Nephron (organoid): ENCODE measurements around the gene ATP6V1B1.

ENCODE experiments used
- H3K27ac Mint-ChIP-seq, 3 experiments: 2 replicates each; pipeline ENCODE4 v1.8.0; 2020; ENCODE audit warnings: mixed read lengths in 3 of 3, mild to moderate bottlenecking in 2 of 3, moderate library complexity in 1 of 3
- H3K27me3 Mint-ChIP-seq: 2 replicates; pipeline ENCODE4 v1.8.0; 2021; ENCODE audit warnings: low read depth, mild to moderate bottlenecking, moderate library complexity, mixed read lengths
- H3K36me3 Mint-ChIP-seq: 2 replicates; pipeline ENCODE4 v1.8.0; 2020; ENCODE audit warnings: low read depth, mixed read lengths
- H3K4me1 Mint-ChIP-seq: 2 replicates; pipeline ENCODE4 v1.8.0; 2020; ENCODE audit warnings: mixed read lengths
- H3K4me3 Mint-ChIP-seq, 3 experiments: 2 replicates each; pipeline ENCODE4 v1.8.0; 2020; ENCODE audit warnings: mild to moderate bottlenecking in 3 of 3, mixed read lengths in 3 of 3, moderate library complexity in 2 of 3
- H3K9me3 Mint-ChIP-seq: 2 replicates; pipeline ENCODE4 v1.8.0; 2020; ENCODE audit warnings: mixed read lengths
- TF ChIP-seq, protein P1 (sequence below), 3 experiments: fragments of 200-600 bp; sonication (generic); IDR thresholded peaks; one replicate each; pipeline ENCODE4 v1.5.0; 2021; ENCODE audit warnings: antibody characterized with exemption in 3 of 3; ENCODE audit not compliant: unreplicated experiment in 3 of 3

Gene ATP6V1B1

DNA sequence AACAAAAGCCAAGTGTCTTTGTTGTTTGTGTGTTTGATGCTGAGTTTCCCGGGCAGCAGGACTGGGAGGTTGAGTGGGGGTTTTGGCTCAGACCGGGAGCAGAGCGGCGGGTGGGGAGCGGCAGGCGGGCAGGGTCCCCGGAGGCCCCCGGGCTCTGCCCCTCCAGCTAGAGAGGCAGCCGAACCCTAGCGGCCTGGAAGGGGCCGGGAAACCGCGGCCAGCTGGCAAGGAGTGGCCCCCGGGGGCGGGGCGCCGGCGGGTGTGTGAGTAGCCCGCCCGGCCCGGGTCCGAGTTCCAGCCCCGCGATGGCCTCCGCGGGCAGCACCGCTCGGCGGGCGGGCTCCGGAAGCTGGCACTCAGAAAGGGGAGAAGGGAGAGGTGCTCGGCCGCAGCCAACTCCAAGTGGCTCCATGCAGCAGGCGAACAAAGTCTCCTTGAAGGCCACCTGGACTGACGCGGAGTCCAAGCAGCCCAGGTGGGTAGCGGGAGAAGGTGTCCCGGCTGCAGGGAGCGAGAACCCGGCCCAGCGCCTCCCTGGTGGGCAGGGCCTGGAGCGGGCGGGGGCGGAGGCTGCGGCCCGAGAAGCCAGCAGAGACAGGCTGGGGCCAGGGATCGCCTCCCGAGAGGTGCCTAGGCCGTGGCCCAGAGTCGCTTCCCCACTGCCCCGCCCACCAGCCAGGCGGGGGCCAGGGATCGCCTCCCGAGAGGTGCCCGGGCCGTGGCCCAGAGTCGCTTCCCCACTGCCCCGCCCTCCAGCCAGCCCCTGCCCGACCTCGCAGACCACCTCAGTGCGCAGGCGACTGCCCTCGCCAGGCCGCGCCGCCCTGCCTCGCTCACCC is 42.9 kb downstream of the ATP6V1B1 start, which contains the start of gene ANKRD53:
Gene ANKRD53 (plus strand): TSS at position 290 of the 839 bp plus-strand sequence. CDS start 16 bp downstream, at position 306.
- Mint-ChIP-seq H3K36me3 (peaks cover 5% of the 10 kb centered on the region), H3K4me3 (peak within 1 kb of the TSS; percentile 83 to 93 (median 90)), H3K27me3 (peaks cover 5% of the 10 kb centered on the region), H3K27ac (peak within 1 kb of the TSS; percentile 72 to 87 (median 81)), H3K9me3 (no peaks in the 10 kb centered on the region), H3K4me1 (peaks cover 16% of the 10 kb centered on the region)
- TF ChIP-seq, protein P1, sequence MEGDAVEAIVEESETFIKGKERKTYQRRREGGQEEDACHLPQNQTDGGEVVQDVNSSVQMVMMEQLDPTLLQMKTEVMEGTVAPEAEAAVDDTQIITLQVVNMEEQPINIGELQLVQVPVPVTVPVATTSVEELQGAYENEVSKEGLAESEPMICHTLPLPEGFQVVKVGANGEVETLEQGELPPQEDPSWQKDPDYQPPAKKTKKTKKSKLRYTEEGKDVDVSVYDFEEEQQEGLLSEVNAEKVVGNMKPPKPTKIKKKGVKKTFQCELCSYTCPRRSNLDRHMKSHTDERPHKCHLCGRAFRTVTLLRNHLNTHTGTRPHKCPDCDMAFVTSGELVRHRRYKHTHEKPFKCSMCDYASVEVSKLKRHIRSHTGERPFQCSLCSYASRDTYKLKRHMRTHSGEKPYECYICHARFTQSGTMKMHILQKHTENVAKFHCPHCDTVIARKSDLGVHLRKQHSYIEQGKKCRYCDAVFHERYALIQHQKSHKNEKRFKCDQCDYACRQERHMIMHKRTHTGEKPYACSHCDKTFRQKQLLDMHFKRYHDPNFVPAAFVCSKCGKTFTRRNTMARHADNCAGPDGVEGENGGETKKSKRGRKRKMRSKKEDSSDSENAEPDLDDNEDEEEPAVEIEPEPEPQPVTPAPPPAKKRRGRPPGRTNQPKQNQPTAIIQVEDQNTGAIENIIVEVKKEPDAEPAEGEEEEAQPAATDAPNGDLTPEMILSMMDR (IDR thresholded peaks at IDR 0.05; ENCODE audit: unreplicated experiment in 3 of 3): no peak

DNA sequence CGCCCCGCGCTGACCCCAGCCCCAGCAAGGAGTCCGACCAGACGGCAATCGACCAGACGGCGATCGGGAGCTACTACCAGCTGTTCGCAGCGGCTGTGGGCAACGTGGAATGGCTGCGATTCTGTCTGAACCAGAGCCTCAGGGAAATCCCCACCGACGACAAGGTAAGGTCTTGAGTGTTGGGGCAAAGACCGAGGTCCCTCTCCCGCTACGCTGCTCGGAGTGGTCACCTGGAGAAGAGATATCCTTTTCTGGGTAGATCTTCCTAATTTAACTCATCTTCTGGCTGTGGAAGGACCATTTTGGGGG is 43.4 kb downstream of the ATP6V1B1 start:
- no peak overlapping the region for H3K27ac Mint-ChIP-seq
- no peaks in the 10 kb centered on the region for H3K9me3 Mint-ChIP-seq
- H3K27me3 Mint-ChIP-seq: peaks cover 5% of the 10 kb centered on the region
- H3K4me1 Mint-ChIP-seq: peaks cover 16% of the 10 kb centered on the region
- H3K36me3 Mint-ChIP-seq: peaks cover 10% of the 10 kb centered on the region
- TF ChIP-seq, protein P1 (IDR thresholded peaks at IDR 0.05; ENCODE audit: unreplicated experiment in 3 of 3): no peak
- peak overlapping the region; percentile 64 to 76 (median 67) for H3K4me3 Mint-ChIP-seq

- Mint-ChIP-seq H3K27ac (no peak overlapping the region), H3K4me1 (peaks cover 16% of the 10 kb centered on the region), H3K27me3 (peaks cover 5% of the 10 kb centered on the region), H3K9me3 (no peaks in the 10 kb centered on the region), H3K36me3 (peaks cover 10% of the 10 kb centered on the region), H3K4me3 (peak overlapping the region; percentile 64 to 76 (median 67))
- TF ChIP-seq, protein P1 (IDR thresholded peaks at IDR 0.05; ENCODE audit: unreplicated experiment in 3 of 3): no peak
Observed at GRCh38 chr2:70979626-70980025, 43.9 kb downstream of the ATP6V1B1 start.

DNA sequence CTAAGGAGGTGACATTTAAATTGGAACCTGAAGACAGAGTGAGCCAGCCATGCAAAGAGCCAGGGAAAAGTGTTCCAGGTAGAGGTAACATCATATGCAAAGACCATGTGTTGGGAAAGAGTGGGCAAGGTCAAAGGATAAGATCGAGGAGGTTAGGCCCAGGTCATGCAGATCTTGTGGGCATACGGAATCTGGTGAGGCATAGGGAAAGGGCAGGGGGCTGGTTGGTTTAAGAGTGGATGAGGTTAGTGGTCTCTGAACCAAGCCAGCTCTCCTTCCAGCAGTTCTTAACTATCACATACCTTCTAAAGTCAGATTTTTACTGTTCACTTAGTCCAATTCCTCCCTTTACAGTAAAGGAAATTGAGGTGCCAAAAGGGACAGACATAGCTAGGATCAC is 45.7 kb downstream of the ATP6V1B1 start:
- Mint-ChIP-seq H3K27ac (no peak overlapping the region), H3K9me3 (no peaks in the 10 kb centered on the region), H3K36me3 (peaks cover 18% of the 10 kb centered on the region), H3K4me1 (peaks cover 16% of the 10 kb centered on the region), H3K27me3 (no peaks in the 10 kb centered on the region), H3K4me3 (no peak overlapping the region)
- TF ChIP-seq, protein P1 (IDR thresholded peaks at IDR 0.05; ENCODE audit: unreplicated experiment in 3 of 3): no peak

DNA sequence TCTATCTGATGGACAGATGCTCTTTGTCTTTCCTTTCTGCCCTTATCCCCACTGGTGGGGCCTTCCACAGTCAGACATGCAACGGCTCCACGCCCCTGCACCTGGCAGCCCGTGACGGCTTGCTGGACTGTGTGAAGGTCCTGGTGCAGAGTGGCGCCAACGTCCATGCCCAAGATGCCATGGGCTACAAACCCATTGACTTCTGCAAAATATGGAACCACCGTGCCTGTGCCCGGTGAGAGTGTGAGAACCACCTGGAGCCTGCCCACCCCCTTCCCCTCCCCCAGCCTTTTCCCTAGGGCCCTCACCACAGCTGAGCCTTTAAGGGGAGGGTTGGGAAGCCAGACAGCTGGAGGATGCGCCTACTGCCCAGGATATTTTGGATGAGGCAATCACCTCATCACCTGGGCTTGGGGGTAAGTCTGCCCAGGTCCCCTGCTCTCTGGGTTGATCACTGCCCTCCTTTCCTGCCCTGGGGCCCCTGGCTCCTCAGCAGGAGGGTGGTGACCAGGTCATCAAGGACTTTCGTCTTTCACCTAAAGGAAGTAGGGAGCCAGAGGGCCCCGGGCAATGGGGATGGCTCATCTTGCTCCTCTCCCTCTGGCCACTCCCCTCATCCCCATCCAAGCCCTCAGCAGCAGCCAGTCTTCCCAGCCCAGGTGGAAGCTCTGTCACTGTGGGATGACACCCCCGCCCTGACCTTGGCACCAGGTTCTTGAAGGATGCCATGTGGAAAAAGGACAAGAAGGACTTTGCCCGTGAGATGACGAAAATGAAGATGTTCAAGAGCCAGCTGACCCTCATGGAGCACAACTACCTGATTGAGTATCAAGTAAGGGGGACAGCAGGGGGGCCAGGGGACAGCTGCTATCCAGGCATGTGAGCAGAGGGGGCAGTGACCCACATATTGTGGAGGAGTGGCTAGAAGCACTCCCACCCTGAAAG is 46.4 kb downstream of the ATP6V1B1 start:
- TF ChIP-seq, protein P1 (IDR thresholded peaks at IDR 0.05; ENCODE audit: unreplicated experiment in 3 of 3): no peak
- Mint-ChIP-seq H3K36me3 (peaks cover 25% of the 10 kb centered on the region), H3K27ac (no peak overlapping the region), H3K4me1 (peaks cover 11% of the 10 kb centered on the region), H3K4me3 (no peak overlapping the region), H3K9me3 (no peaks in the 10 kb centered on the region), H3K27me3 (no peaks in the 10 kb centered on the region)
